GM21390 (cell line): Measurements from ENCODE around the gene SPEF2.
"Not testable (repeated sequence)": the region's sequence is repeated elsewhere in the genome, so short reads cannot be mapped to it uniquely, and the experiment has no call there.

Experiments used
- ATAC-seq: cut with Tn5 transposase; IDR thresholded peaks from one replicate; pipeline ENCODE4 v1.9.1; 2021; ENCODE audit not compliant: unreplicated experiment

SPEF2 gene

GRCh38 chr5:35852773-35853172 lies 235.1 kb downstream of the SPEF2 start:
- ATAC-seq: no peak

GRCh38 chr5:35853631-35854030 lies 236.0 kb downstream of the SPEF2 start:
- ATAC-seq: no peak

GRCh38 chr5:35854248-35854647 lies 236.6 kb downstream of the SPEF2 start:
- no peak for ATAC-seq

- no peak for ATAC-seq
These were observed 237.5 kb downstream of the SPEF2 start for GRCh38 chr5:35855187-35855586.

- not testable (repeated sequence) for ATAC-seq
These were observed 238.6 kb downstream of the SPEF2 start for GRCh38 chr5:35856186-35856764.

GRCh38 chr5:35856765-35857351 lies 239.2 kb downstream of the SPEF2 start, which contains the start of gene IL7R:
Gene IL7R, plus strand, starts transcription at chr5:35856891. Its CDS starts 87 bp downstream, at chr5:35856978.
- ATAC-seq: no peak

GRCh38 chr5:35857606-35858205 lies 240.0 kb downstream of the SPEF2 start:
- ATAC-seq: no peak

GRCh38 chr5:35859101-35859661 lies 241.5 kb downstream of the SPEF2 start:
- ATAC-seq: no peak

- ATAC-seq: no peak
These were observed 243.0 kb downstream of the SPEF2 start for GRCh38 chr5:35860686-35861085.

GRCh38 chr5:35861718-35862117 lies 244.1 kb downstream of the SPEF2 start:
- no peak for ATAC-seq

- no peak for ATAC-seq
These were observed 244.5 kb downstream of the SPEF2 start for GRCh38 chr5:35862126-35862525.

- ATAC-seq: no peak
These were observed 245.5 kb downstream of the SPEF2 start for GRCh38 chr5:35863159-35863558.
